Duodenal mucosa (tissue), 2 donors: ENCODE measurements around the gene BUB1B.

Experiments
- H3K27ac ChIP-seq: one replicate; pipeline ENCODE4 v1.7.0; 2013; ENCODE audit warnings: low read depth, low read length
- H3K27me3 ChIP-seq, 2 donors: one replicate each; pipeline ENCODE4 v1.7.0; 2013; ENCODE audit warnings: low read length in 2 of 2, control low read depth in 1 of 2; ENCODE audit not compliant: insufficient read depth in 2 of 2, control insufficient read depth in 1 of 2
- H3K36me3 ChIP-seq, 2 donors: one replicate each; pipeline ENCODE4 v1.7.0; 2013; ENCODE audit warnings: low read length in 2 of 2, control low read depth in 1 of 2; ENCODE audit not compliant: insufficient read depth in 2 of 2, control insufficient read depth in 1 of 2
- H3K4me1 ChIP-seq, 2 donors: one replicate each; pipeline ENCODE4 v1.7.0; 2013; ENCODE audit warnings: low read length in 2 of 2, control low read depth in 1 of 2; ENCODE audit not compliant: insufficient read depth in 2 of 2, control insufficient read depth in 1 of 2
- H3K4me3 ChIP-seq, 2 donors: one replicate each; pipeline ENCODE4 v1.7.0; 2013; ENCODE audit warnings: low read length in 2 of 2, low read depth in 1 of 2
- H3K9ac ChIP-seq, 2 donors: one replicate each; pipeline ENCODE4 v1.7.0; 2013; ENCODE audit warnings: low read length in 2 of 2, low read depth in 1 of 2
- H3K9me3 ChIP-seq, 2 donors: one replicate each; pipeline ENCODE4 v1.7.0; 2013; ENCODE audit warnings: low read length in 2 of 2, control low read depth in 1 of 2; ENCODE audit not compliant: control insufficient read depth in 1 of 2

The BUB1B gene

GRCh38 chr15:40183636-40184463, 23.0 kb downstream of the BUB1B start:
- Histone ChIP-seq H3K27ac (no peak overlapping the region), H3K27me3 (no peaks in the 10 kb centered on the region), H3K9ac (no peak overlapping the region), H3K9me3 (no peaks in the 10 kb centered on the region), H3K4me3 (no peak overlapping the region), H3K4me1 (no peaks in the 10 kb centered on the region), H3K36me3 (peaks cover 0 to 6% of the 10 kb centered on the region in 2 donors)

GRCh38 chr15:40190591-40190990, 29.7 kb downstream of the BUB1B start:
- Histone ChIP-seq H3K27ac (no peak overlapping the region), H3K9ac (no peak overlapping the region), H3K27me3 (no peaks in the 10 kb centered on the region), H3K4me1 (no peaks in the 10 kb centered on the region), H3K4me3 (no peak overlapping the region), H3K9me3 (no peaks in the 10 kb centered on the region), H3K36me3 (peaks cover 3 to 5% of the 10 kb centered on the region in 2 donors)

GRCh38 chr15:40192942-40193341, 32.1 kb downstream of the BUB1B start:
- no peaks in the 10 kb centered on the region for H3K9me3 ChIP-seq
- H3K4me3 ChIP-seq, result no peak overlapping the region
- H3K9ac ChIP-seq, result no peak overlapping the region
- H3K4me1 ChIP-seq, result no peaks in the 10 kb centered on the region
- no peaks in the 10 kb centered on the region for H3K27me3 ChIP-seq
- peaks cover 3 to 4% of the 10 kb centered on the region in 2 donors for H3K36me3 ChIP-seq
- no peak overlapping the region for H3K27ac ChIP-seq

- no peak overlapping the region for H3K9ac ChIP-seq
- no peaks in the 10 kb centered on the region for H3K4me1 ChIP-seq
- no peaks in the 10 kb centered on the region for H3K9me3 ChIP-seq
- H3K36me3 ChIP-seq, result peaks cover 2 to 6% of the 10 kb centered on the region in 2 donors
- no peaks in the 10 kb centered on the region for H3K27me3 ChIP-seq
- no peak overlapping the region for H3K4me3 ChIP-seq
- H3K27ac ChIP-seq, result no peak overlapping the region
Measured at GRCh38 chr15:40197434-40197833, 36.6 kb downstream of the BUB1B start.

GRCh38 chr15:40198355-40199085, 37.7 kb downstream of the BUB1B start:
- Histone ChIP-seq H3K4me1 (no peaks in the 10 kb centered on the region), H3K9ac (no peak overlapping the region)

GRCh38 chr15:40204100-40204499, 43.2 kb downstream of the BUB1B start:
- Histone ChIP-seq H3K27ac (no peak overlapping the region), H3K9me3 (no peaks in the 10 kb centered on the region)

More at GRCh38 chr15:40198355-40199085, 37.7 kb downstream of the BUB1B start:
- H3K27ac ChIP-seq, result no peak overlapping the region
- no peaks in the 10 kb centered on the region for H3K27me3 ChIP-seq
- H3K4me3 ChIP-seq, result no peak overlapping the region
- H3K9me3 ChIP-seq, result no peaks in the 10 kb centered on the region
- H3K36me3 ChIP-seq, result peaks cover 0 to 6% of the 10 kb centered on the region in 2 donors

GRCh38 chr15:40217166-40217824, 56.4 kb downstream of the BUB1B start:
- Histone ChIP-seq H3K9ac (no peak overlapping the region), H3K9me3 (no peaks in the 10 kb centered on the region), H3K27me3 (no peaks in the 10 kb centered on the region), H3K4me3 (no peak overlapping the region), H3K4me1 (no peaks in the 10 kb centered on the region), H3K36me3 (peaks cover 0 to 3% of the 10 kb centered on the region in 2 donors), H3K27ac (no peak overlapping the region)

More at GRCh38 chr15:40204100-40204499, 43.2 kb downstream of the BUB1B start:
- Histone ChIP-seq H3K9ac (no peak overlapping the region), H3K27me3 (no peaks in the 10 kb centered on the region), H3K36me3 (peaks cover 0 to 14% of the 10 kb centered on the region in 2 donors), H3K4me1 (no peaks in the 10 kb centered on the region), H3K4me3 (no peak overlapping the region)

- Histone ChIP-seq H3K9me3 (no peaks in the 10 kb centered on the region), H3K4me3 (no peak overlapping the region), H3K27me3 (no peaks in the 10 kb centered on the region), H3K9ac (no peak overlapping the region), H3K27ac (no peak overlapping the region), H3K4me1 (no peaks in the 10 kb centered on the region), H3K36me3 (peaks cover 0 to 3% of the 10 kb centered on the region in 2 donors)
Measured at GRCh38 chr15:40219801-40220200, 58.9 kb downstream of the BUB1B start.

- H3K27ac ChIP-seq, result no peak overlapping the region
- no peak overlapping the region for H3K9ac ChIP-seq
- no peaks in the 10 kb centered on the region for H3K27me3 ChIP-seq
- no peak overlapping the region for H3K4me3 ChIP-seq
- no peaks in the 10 kb centered on the region for H3K9me3 ChIP-seq
- H3K36me3 ChIP-seq, result peaks cover 0 to 3% of the 10 kb centered on the region in 2 donors
- H3K4me1 ChIP-seq, result no peaks in the 10 kb centered on the region
Measured at GRCh38 chr15:40222131-40222530, 61.3 kb downstream of the BUB1B start.

GRCh38 chr15:40226736-40227135, 65.9 kb downstream of the BUB1B start:
- Histone ChIP-seq H3K36me3 (no peaks in the 10 kb centered on the region), H3K4me3 (no peak overlapping the region), H3K27ac (no peak overlapping the region), H3K9me3 (no peaks in the 10 kb centered on the region), H3K4me1 (no peaks in the 10 kb centered on the region), H3K27me3 (no peaks in the 10 kb centered on the region), H3K9ac (no peak overlapping the region)
